Measurements from ENCODE around the gene TLX1.

Gene TLX1

DNA sequence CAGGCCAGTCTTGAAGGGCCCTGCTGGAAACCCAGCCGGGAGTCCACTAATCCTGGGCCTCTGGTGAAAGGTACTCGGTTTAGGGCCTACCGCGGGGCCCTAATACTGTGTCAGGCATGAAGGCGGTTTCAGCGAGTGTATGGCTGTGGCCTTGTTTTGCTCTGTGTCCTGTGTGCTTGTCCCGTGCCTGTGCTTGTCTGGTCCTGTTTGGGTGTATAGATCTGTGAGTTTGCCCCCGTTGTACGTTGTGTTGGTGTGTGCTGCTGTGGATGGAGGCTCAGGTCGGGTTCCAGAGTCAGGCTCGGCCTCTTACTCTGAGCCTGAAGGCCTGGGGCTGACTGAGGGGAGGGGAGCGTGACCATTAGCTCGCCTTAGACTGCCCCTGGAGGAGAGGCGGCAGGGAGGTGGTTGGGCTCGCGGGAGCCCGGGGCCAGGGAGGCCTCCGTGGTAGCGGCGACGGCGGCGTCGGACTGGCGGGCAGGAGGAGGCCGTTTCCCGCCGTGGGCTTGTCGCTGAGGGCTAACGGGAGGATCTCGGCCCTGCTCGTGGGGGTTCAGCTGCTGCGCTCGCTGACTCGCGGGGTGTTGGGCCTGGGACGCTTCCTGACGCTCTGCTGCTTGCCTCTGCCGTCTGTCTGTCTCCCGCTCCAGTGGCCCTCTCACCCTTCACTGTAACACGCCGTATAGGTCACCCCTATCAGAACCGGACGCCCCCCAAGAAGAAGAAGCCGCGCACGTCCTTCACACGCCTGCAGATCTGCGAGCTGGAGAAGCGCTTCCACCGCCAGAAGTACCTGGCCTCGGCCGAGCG is 2.6 kb downstream of the TLX1 start:
- Histone ChIP-seq H3K36me3 (ENCODE audit: insufficient read depth, low read length) (no peaks in the 10 kb centered on the region), H3K4me2 (ENCODE audit: low read depth, low read length, poor library complexity, severe bottlenecking) (no peak overlapping the region), H2AFZ (ENCODE audit: low read length) (no peak overlapping the region), H3F3A (ENCODE audit: low read depth) (no peaks in the 10 kb centered on the region), H3K79me2 (ENCODE audit: insufficient read depth, low read length) (no peaks in the 10 kb centered on the region), H3K4me3 (ENCODE audit: low read length, poor library complexity, severe bottlenecking) (no peak overlapping the region), H3K9ac (ENCODE audit: low read depth, low read length, poor library complexity, severe bottlenecking) (no peak overlapping the region), H3K4me1 (ENCODE audit: insufficient read depth, low read length, poor library complexity, severe bottlenecking) (peaks cover 9% of the 10 kb centered on the region), H3K27me3 (ENCODE audit: insufficient read depth, low read length, poor library complexity, severe bottlenecking) (no peaks in the 10 kb centered on the region), H3K9me3 (ENCODE audit: insufficient read depth, low read depth, low read length) (no peaks in the 10 kb centered on the region), H3K9me2 (replicated peaks; ENCODE audit: low read depth, low read length) (no peaks in the 10 kb centered on the region), H4K20me1 (ENCODE audit: insufficient read depth, low read length, poor library complexity, severe bottlenecking) (no peaks in the 10 kb centered on the region)
- TF ChIP-seq EZH2phosphoT487 (IDR thresholded peaks at IDR 0.05; ENCODE audit: borderline replicate concordance) (no peak), CTCF (conservative IDR thresholded peaks at IDR 0.05; ENCODE audit: low read length) (no peak)

DNA sequence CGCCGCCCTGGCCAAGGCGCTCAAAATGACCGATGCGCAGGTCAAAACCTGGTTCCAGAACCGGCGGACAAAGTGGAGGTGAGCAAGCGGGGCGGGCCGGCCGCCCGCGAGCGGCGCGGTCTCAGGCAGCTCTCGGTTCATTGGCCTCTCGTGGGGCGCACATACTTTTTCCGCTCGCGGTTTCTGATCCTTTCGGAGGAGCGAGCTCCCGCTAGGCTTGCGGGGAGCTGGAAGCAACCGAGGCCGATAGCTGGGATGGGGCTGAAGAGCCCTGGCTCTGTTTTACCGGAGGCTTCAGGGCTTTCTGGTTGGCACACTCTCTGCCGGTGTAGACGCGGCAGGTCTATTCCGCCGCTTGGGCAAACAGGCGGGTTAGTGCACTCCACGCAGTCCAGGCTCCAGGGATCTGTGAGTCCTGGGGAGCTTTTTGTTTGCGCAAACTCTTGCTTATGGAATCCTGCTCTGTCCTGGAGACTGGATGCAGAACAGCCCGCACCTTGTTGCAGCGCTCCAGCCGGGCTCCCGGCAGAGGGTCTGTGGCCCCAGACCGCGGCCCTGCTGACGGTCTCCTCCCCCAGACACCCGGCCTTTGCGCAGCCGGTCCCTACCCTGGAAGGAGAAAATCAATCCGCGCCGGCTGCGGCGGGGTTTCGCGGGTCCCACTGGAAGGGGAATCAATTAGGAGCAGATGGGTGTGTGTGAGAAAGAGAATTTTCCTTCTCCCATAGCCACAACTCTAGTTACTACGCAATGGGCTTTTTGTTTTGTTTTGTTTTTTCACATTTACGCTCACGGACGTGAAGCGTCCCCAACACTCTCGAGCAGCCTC is 3.4 kb downstream of the TLX1 start:
- H4K20me1 ChIP-seq (ENCODE audit: insufficient read depth, low read length, poor library complexity, severe bottlenecking), result no peaks in the 10 kb centered on the region
- H3K4me2 ChIP-seq (ENCODE audit: low read depth, low read length, poor library complexity, severe bottlenecking), result no peak overlapping the region
- H3K9me3 ChIP-seq (ENCODE audit: insufficient read depth, low read depth, low read length), result no peaks in the 10 kb centered on the region
- no peaks in the 10 kb centered on the region for H3K27me3 ChIP-seq (ENCODE audit: insufficient read depth, low read length, poor library complexity, severe bottlenecking)
- peaks cover 9% of the 10 kb centered on the region for H3K4me1 ChIP-seq (ENCODE audit: insufficient read depth, low read length, poor library complexity, severe bottlenecking)
- no peak overlapping the region for H3K9ac ChIP-seq (ENCODE audit: low read depth, low read length, poor library complexity, severe bottlenecking)
- no peaks in the 10 kb centered on the region for H3K36me3 ChIP-seq (ENCODE audit: insufficient read depth, low read length)
- no peaks in the 10 kb centered on the region for H3K9me2 ChIP-seq (replicated peaks; ENCODE audit: low read depth, low read length)
- H2AFZ ChIP-seq (ENCODE audit: low read length), result no peak overlapping the region
- no peak overlapping the region for H3K4me3 ChIP-seq (ENCODE audit: low read length, poor library complexity, severe bottlenecking)
- H3F3A ChIP-seq (ENCODE audit: low read depth), result no peaks in the 10 kb centered on the region
- H3K79me2 ChIP-seq (ENCODE audit: insufficient read depth, low read length), result no peaks in the 10 kb centered on the region
- TF ChIP-seq EZH2phosphoT487 (IDR thresholded peaks at IDR 0.05; ENCODE audit: borderline replicate concordance), result no peak
- no peak for TF ChIP-seq CTCF (conservative IDR thresholded peaks at IDR 0.05; ENCODE audit: low read length)

- H2AFZ ChIP-seq (ENCODE audit: low read length), result peak overlapping the region; percentile 49; the same call in 1 of the 2 replicates
- H3K9ac ChIP-seq (ENCODE audit: low read depth, low read length, poor library complexity, severe bottlenecking), result peak overlapping the region; percentile 32
- no peaks in the 10 kb centered on the region for H3K36me3 ChIP-seq (ENCODE audit: insufficient read depth, low read length)
- H3K4me1 ChIP-seq (ENCODE audit: insufficient read depth, low read length, poor library complexity, severe bottlenecking), result peaks cover 9% of the 10 kb centered on the region
- no peaks in the 10 kb centered on the region for H3K9me3 ChIP-seq (ENCODE audit: insufficient read depth, low read depth, low read length)
- TF ChIP-seq EZH2phosphoT487 (IDR thresholded peaks at IDR 0.05; ENCODE audit: borderline replicate concordance), result no peak
- no peak for TF ChIP-seq CTCF (conservative IDR thresholded peaks at IDR 0.05; ENCODE audit: low read length)
- no peaks in the 10 kb centered on the region for H3K27me3 ChIP-seq (ENCODE audit: insufficient read depth, low read length, poor library complexity, severe bottlenecking)
- no peak overlapping the region for H3K4me3 ChIP-seq (ENCODE audit: low read length, poor library complexity, severe bottlenecking)
- no peaks in the 10 kb centered on the region for H4K20me1 ChIP-seq (ENCODE audit: insufficient read depth, low read length, poor library complexity, severe bottlenecking)
- H3K4me2 ChIP-seq (ENCODE audit: low read depth, low read length, poor library complexity, severe bottlenecking), result peak overlapping the region; percentile 35
- no peaks in the 10 kb centered on the region for H3K9me2 ChIP-seq (replicated peaks; ENCODE audit: low read depth, low read length)
- no peaks in the 10 kb centered on the region for H3K79me2 ChIP-seq (ENCODE audit: insufficient read depth, low read length)
- H3F3A ChIP-seq (ENCODE audit: low read depth), result no peaks in the 10 kb centered on the region
Observed at GRCh38 chr10:101135141-101136006, 4.3 kb downstream of the TLX1 start.
